Stimulated activated CD4-positive, alpha-beta T cell treated with anti-CD3 and anti-CD28 coated beads, Interleukin-2, amount 100 ng/mL, for 48 hours (primary cell): ENCODE measurements around the gene HMGN5.

Experiments used
- DNase-seq, 2 donors: peaks; one replicate each; pipeline ENCODE4 v3.0.0-alpha.2; 2020

HMGN5 gene

DNA sequence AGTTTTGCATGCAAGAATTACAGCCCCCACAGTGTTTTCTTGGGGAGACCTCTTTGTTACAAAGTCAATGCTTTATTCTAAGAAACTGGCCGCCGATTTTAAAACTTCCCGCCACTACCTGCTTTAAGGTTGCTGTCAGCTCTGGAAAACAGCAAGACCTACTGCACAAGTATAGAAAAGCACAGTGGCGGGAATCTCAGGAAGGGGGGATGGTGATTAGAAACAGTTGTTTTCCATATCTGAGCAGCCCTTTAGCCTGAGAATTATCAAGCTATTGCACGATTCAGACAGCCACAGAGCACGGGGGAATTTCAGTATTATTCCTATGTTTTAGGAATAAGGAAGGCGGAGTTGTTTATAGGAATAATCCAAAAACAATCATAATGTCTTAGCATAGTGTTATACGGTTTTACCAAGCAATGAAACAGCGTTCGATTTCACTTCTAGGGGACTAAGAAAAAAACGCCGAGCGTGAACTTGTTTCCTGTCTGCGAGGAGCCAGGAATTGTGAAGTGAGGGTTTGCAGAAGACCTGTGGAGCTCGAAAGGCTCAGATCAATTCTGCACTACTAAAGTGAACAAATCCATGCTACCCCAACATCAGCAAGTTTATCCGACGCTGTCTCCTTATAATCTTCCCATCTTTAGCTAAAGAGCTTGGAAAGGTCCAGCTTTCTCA, 81.3 kb downstream of the HMGN5 start:
- DNase-seq, result no peak

DNA sequence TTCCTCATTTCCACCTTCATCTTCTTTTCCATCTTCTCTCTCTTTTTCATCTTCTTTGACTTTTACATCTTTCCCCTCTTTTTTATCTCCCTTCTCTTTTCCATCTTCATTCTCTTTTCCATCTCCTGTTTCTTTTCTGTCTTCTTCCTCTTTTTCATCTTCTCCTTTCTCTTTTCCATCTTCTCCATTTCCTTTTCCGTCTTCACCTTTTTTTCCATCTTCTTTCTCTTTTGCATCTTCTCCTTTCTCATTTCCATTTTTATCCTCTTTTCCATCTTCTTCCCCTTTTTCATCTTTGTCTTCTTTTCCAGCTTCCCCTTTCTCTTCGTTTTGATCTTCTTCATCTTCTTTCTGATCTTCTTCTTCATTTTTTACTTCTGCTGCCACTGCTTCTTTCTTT, 87.0 kb downstream of the HMGN5 start:
- no peak for DNase-seq

DNA sequence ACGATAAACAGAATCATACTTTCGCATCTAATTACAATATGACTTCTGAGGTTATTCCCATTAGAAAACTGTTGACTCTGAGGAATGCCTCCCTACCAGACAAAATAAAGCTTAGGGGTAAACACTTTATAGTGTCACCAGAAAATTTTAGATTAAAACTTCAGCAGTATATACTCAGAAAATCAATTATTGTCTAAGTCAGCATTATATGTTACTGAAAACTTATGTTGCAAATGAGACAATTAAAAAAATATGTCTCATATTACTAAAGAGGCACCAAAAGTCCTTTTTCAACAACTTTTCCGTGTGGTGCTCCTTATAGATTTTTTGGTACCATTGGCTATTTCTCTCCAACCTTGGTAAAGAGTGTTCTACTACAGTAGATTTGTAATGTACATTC, 91.4 kb downstream of the HMGN5 start:
- no peak for DNase-seq

DNA sequence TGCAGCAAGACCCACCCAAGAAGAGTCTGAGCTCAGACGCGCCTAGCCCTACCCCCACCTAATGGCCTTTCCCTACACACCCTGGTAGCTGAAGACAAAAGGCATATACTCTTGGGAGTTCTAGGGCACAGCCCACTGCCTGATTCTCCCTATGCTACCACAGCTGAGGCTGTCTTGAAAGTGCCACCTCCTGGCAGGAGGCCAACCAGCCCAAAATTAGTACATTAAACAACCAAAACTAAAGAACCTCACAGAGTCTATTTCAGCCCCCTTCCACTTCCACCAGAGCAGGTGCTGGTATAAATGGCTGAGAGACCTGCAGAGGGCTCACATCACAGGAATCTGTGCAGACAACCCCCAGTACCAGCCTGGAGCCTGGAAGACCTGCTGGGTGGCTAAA, 119.1 kb downstream of the HMGN5 start:
- no peak for DNase-seq
